GM18870 (cell line): Measurements from ENCODE around the gene LHX5.

ENCODE experiments used
- ATAC-seq: cut with Tn5 transposase; IDR thresholded peaks from one replicate; pipeline ENCODE4 v1.9.1; 2021; ENCODE audit warnings: moderate library complexity; ENCODE audit not compliant: unreplicated experiment

LHX5 gene

GRCh38 chr12:113478351-113479011 lies 6.8 kb upstream of the LHX5 start:
- ATAC-seq = no peak

GRCh38 chr12:113477842-113478215 lies 6.2 kb upstream of the LHX5 start:
- ATAC-seq = no peak

- ATAC-seq = no peak
These were observed 5.6 kb upstream of the LHX5 start for GRCh38 chr12:113477171-113477841.

- ATAC-seq = no peak
These were observed 4.7 kb upstream of the LHX5 start for GRCh38 chr12:113476176-113476986.

- ATAC-seq = no peak
These were observed 3.9 kb upstream of the LHX5 start for GRCh38 chr12:113475451-113476175.

DNA sequence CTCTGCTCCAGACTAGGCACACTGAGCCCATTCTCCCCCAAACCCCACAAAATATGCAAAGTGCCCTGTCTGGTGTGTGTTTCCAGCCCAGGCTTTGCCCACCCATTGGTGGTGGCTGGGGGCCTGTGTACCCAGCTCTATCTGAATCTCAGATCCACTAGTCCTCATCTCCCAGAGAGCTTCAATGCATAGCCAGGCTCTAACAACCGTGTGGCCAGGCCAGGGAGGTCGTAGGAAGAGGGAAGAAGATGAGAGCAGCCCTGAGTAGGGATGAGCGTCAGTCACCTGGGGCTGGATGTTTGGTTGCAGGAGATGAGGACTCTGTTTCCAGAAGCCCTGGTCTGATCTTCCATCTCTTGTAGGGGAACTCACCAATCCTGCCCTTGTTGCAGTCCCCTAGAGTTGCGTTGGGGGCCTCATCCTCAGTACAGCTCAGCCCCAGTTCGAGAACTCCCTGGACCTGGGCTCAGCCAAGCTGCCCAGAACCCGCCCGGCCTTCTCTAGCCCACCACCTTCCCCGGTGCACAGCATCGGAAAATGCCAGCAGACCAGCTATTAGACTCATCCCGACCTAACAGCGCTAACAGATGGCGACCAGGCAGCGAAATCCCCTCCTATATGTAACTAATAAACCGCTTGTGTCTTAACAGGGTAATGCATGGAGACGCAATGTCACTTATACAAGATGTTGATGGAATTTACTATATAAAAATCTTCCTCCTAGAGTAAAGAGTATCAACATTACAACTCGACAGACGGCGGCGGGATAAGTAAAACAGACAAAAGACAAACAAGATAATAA lies 3.2 kb upstream of the LHX5 start:
- no peak for ATAC-seq

- no peak for ATAC-seq
These were observed 2.3 kb upstream of the LHX5 start for GRCh38 chr12:113473942-113474341.

DNA sequence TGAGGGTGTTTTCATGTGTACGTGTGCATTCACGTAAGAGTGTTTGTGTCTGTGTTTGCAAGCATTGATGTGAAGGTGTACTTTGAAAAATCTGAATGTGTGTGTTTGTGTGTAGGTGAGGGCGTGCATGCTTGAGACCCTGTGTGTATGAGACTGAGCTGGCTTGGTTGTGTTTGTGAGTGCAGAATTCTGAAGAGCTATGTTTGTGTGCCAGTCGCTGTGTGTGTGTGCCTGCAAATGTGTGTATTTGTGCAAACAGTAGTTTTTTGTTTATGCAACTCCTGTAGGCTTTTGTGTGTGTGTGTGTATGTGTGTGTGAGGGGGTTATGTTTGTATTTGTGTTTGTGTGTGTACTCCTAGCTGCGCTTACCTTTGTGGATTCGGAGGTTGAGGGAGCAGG lies 1.7 kb upstream of the LHX5 start:
- no peak for ATAC-seq

GRCh38 chr12:113472191-113473121 lies 785 bp upstream of the LHX5 start:
- no peak for ATAC-seq

- no peak for ATAC-seq
These were observed 626 bp downstream of the LHX5 start for GRCh38 chr12:113470871-113471618.

DNA sequence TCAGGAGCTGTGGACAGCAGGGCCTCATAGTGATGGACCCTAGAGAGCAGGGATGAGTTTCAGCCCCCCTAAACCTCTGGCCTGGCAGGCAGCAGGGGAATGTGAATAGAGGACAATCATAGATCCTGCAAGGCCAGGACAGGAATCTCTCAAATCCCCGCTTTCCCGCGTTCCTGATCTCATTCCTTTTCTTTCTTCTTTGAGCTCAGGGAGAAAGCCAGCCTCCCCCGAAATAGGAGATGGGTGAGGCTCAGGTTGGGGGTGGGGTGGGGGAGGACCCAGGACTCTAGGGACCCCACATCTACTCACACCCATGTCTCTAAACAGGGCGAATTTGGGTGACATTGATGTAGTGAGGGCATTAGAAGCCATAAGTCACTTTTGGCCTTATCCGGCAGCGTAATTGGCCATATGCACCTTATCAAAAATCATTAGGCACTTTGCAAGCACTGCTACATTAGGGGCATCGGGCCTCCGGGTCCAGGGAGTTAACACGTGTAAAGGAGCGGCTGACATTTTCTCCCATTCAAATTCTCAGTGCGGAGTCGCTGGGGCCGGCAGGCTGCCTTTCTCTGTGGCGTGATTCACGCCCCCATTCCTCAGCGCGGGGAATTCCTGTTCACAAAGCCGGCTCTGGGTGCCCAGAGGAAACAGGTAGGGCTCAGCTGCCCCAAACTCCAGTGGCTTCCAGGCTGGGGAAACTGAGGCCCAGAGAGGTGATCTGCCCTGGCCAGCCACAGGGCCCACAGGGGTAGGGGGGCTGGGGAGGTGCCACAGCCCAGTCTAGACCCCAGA lies 1.5 kb downstream of the LHX5 start:
- ATAC-seq = no peak

DNA sequence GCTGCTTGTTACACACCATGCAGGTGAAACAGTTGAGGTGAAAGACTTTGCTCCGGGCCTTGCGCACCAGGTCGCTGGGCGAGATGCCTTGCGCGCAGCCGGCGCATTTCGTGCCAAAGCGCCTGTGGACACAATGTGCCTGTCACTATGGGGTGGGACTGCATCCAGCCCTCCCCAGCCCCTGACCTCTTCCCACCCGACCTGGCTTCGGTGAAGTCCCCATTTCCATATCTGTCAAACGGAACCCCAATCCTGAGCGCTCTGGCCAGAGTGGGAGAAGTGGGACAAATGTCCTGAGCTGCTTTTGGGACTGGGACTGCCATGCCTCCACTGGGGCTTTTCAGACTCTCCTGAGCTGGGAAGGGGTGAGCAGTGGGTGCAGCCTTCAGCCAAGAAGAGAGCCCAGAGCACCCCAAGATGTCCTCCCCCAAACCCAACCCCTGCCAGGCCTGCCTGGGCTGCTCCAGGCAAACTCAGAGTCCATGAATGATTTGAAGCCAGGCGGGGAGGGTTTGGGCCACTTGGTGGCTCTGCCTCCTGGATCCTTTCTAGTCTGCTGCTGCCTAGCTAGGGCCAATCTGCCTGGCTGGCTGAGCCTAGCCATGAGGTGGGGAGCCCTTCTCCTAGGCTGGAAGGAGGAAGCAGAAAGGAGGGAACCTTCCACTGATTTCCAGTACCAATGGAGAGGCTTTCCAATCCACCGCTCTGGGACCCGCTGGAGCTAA lies 2.3 kb downstream of the LHX5 start:
- no peak for ATAC-seq

GRCh38 chr12:113468365-113469223 lies 3.1 kb downstream of the LHX5 start:
- ATAC-seq = no peak

DNA sequence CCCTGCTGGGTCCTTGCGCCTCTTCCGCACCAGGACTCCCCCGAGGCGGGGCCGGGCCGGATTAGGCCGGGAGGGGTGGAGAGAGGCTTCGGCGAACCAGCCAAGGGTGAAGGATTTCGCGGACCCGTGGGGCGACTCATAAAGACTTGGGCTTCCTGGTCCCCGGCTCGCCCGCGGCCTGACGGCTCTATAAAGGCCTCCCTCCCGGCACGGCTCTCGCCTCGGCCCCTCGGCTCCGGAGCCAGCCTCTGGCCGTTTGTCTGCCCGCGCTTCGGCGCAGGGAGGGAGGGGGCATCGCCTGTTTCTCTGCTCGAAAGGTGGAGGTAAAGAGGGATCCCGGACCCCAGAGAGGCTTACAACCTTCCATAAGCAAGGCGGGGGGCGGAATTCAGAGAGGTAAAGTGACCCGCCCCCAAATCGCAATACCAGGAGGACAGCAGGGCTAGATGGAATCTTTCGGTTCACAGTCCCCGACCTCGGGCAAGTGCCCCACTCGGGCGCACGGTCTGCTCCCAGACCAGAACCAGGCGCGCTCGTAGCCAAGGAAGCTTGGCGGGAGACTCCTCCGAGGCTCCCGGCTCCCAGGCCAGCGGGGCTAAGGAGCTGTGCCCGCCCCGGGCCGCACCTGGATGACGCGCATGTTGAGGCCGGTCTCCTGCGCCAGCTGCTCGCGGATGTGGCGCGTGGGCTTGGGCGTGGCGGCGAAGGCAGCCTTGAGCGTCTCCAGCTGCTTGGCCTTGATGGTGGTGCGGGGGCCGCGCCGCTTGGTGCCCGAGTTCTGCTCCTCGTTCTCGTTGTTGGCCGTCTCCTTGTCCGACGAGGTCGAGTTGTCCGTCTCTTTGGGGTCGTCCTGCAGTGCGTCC lies 3.9 kb downstream of the LHX5 start:
- ATAC-seq = no peak

DNA sequence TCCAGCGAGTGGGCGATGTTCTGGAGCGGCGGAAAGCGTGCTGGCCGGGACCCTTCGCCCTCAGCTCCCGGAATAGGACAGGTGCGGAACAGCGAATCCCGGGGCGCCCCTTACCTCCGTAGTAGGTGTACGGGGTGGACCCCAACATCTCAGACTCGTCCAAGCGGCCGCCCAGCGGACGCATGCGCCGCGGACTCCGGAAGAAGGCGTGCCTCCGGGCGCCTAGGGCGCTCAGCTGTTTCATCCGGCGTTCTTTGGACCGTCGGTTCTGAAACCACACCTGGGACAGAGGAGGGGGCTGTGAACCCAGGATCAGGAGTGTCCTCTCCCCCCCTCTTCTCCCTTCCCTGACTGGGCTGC lies 4.5 kb downstream of the LHX5 start:
- ATAC-seq = no peak
